GM10266 (cell line): Measurements from ENCODE around the gene CD207.

Experiments
- DNase-seq: peaks from one replicate; pipeline ENCODE4 v3.0.0; 2012; ENCODE audit errors: extremely low spot score
- CTCF ChIP-seq: IDR thresholded peaks from 2 replicates; pipeline ENCODE4 v1.5.1; 2012; ENCODE audit warnings: mild to moderate bottlenecking, low read depth; ENCODE audit not compliant: control insufficient read depth, insufficient read depth; ENCODE audit errors: missing control alignments

CD207 gene

GRCh38 chr2:70820499-70820898, 15.1 kb downstream of the CD207 start, which contains the start of gene CLEC4F:
CLEC4F (minus strand) TSS chr2:70820599; CDS start chr2:70820523, 76 bp downstream.
- TF ChIP-seq CTCF = no peak
- DNase-seq = no peak

- DNase-seq = no peak
- no peak for TF ChIP-seq CTCF
These were observed 18.2 kb downstream of the CD207 start for GRCh38 chr2:70817284-70817954.

- no peak for DNase-seq
- no peak for TF ChIP-seq CTCF
These were observed 18.9 kb downstream of the CD207 start for GRCh38 chr2:70816726-70817125.

- no peak for DNase-seq
- TF ChIP-seq CTCF = no peak
These were observed 26.3 kb downstream of the CD207 start for GRCh38 chr2:70808983-70809958.

GRCh38 chr2:70807828-70808118, 27.8 kb downstream of the CD207 start:
- no peak for DNase-seq
- TF ChIP-seq CTCF = no peak

- DNase-seq = no peak
- TF ChIP-seq CTCF = no peak
These were observed 28.4 kb downstream of the CD207 start for GRCh38 chr2:70807102-70807827.
